B cell (primary cell): ENCODE data around the gene CLINT1. TPM values are rescaled to one million over a fixed set of nuclear protein-coding genes. Genes with fewer than 3 reads are reported as not detected.

Experiments used
- ATAC-seq: fragments of 200-7000 bp; cut with Tn5 transposase; one replicate; pipeline ENCODE4 v1.10.0; 2021; ENCODE audit warnings: low read depth, mild to moderate bottlenecking, moderate number of reproducible peaks, moderate library complexity
- CTCF ChIA-PET: fragments of 350-600 bp; sonication (Branson Sonifier 250); formaldehyde crosslinking; loops from one replicate; lab custom pipeline; 2021; ENCODE audit warnings: antibody characterized with exemption, inconsistent platforms; lab: Charles Lee
- POLR2A ChIA-PET: fragments of 350-600 bp; sonication (Branson Sonifier 250); formaldehyde crosslinking; loops from one replicate; lab custom pipeline; 2021; ENCODE audit warnings: antibody characterized with exemption; lab: Charles Lee
- DNase-seq: peaks from one replicate; pipeline ENCODE4 v3.0.0; 2013
- H2AFZ ChIP-seq: 2 replicates; pipeline ENCODE4 v1.6.1; 2012; ENCODE audit warnings: mild to moderate bottlenecking, low read depth, low read length; ENCODE audit not compliant: insufficient read depth, poor library complexity, severe bottlenecking
- H3K27ac ChIP-seq, 2 donors: 1 replicate in 1 of 2; 2 replicates in 1 of 2; pipeline ENCODE4 v1.5.1; 2012 to 2013; ENCODE audit warnings: low read length in 2 of 2, mild to moderate bottlenecking in 2 of 2, moderate library complexity in 1 of 2
- H3K27me3 ChIP-seq, 4 experiments: fragments of 200-600 bp in 1 of 4; sonication (generic) in 1 of 4; replicated peaks in 1 of 4; 1 replicate in 2 of 4; 2 replicates in 2 of 4; pipeline versions ENCODE4 v1.6.1 to v1.7.0; 2013 to 2016; ENCODE audit warnings: low read length in 3 of 4, mild to moderate bottlenecking in 2 of 4, mixed read lengths in 1 of 4, moderate library complexity in 1 of 4; ENCODE audit not compliant: insufficient read depth in 4 of 4, control insufficient read depth in 3 of 4; ENCODE audit errors: control extremely low read depth in 1 of 4
- H3K36me3 ChIP-seq, 2 experiments: replicated peaks in 1 of 2; 1 replicate in 1 of 2; 2 replicates in 1 of 2; pipeline versions ENCODE4 v1.6.1 to v1.7.1; 2013; ENCODE audit warnings: low read length in 1 of 2; ENCODE audit not compliant: insufficient read depth in 2 of 2, control insufficient read depth in 1 of 2; ENCODE audit errors: control extremely low read depth in 1 of 2, extremely low read depth in 1 of 2
- H3K4me1 ChIP-seq, 2 donors: fragments of 200-600 bp in 1 of 2; sonication (generic) in 1 of 2; 1 replicate in 1 of 2; 2 replicates in 1 of 2; pipeline versions ENCODE4 v1.5.1 to v1.6.1; 2013 to 2017; ENCODE audit warnings: low read length in 2 of 2; ENCODE audit not compliant: control insufficient read depth in 2 of 2, insufficient read depth in 2 of 2
- H3K4me2 ChIP-seq: replicated peaks from 2 replicates; pipeline ENCODE3; 2012; ENCODE audit warnings: mild to moderate bottlenecking, low read depth, low read length; ENCODE audit not compliant: poor library complexity, severe bottlenecking
- H3K4me3 ChIP-seq, 5 experiments: fragments of 200-600 bp in 1 of 5; sonication (generic) in 1 of 5; 1 replicate in 3 of 5; 2 replicates in 2 of 5; pipeline versions ENCODE4 v1.5.1 to v1.7.0; 2011 to 2016; ENCODE audit warnings: low read length in 4 of 5, mild to moderate bottlenecking in 4 of 5, low read depth in 2 of 5, control low read depth in 1 of 5, moderate library complexity in 1 of 5; ENCODE audit not compliant: insufficient read depth in 1 of 5; ENCODE audit errors: control extremely low read depth in 1 of 5, extremely low read depth in 1 of 5
- H3K79me2 ChIP-seq: fragments of 200-600 bp; sonication (generic); one replicate; pipeline ENCODE4 v1.6.0; 2016; ENCODE audit warnings: low read length; ENCODE audit not compliant: control insufficient read depth, insufficient read depth
- H3K9ac ChIP-seq: fragments of 200-600 bp; sonication (generic); 2 replicates; pipeline ENCODE4 v1.6.1; 2017; ENCODE audit warnings: mild to moderate bottlenecking, low read length, moderate library complexity
- H3K9me3 ChIP-seq, 3 donors: one replicate each; pipeline versions ENCODE4 v1.6.1 to v1.7.1; 2013; ENCODE audit warnings: low read length in 2 of 3; ENCODE audit not compliant: control insufficient read depth in 2 of 3, insufficient read depth in 1 of 3; ENCODE audit errors: control extremely low read depth in 1 of 3
- H4K20me1 ChIP-seq: 2 replicates; pipeline ENCODE4 v1.6.0; 2012; ENCODE audit warnings: mild to moderate bottlenecking, low read length; ENCODE audit not compliant: insufficient read depth, control insufficient read depth, poor library complexity, severe bottlenecking
- H3K27ac Mint-ChIP-seq: one replicate; pipeline ENCODE4 v1.8.0; 2021; ENCODE audit warnings: mixed read lengths
- H3K27me3 Mint-ChIP-seq: one replicate; pipeline ENCODE4 v1.8.0; 2021; ENCODE audit warnings: mixed read lengths
- H3K4me1 Mint-ChIP-seq: one replicate; pipeline ENCODE4 v1.8.0; 2021; ENCODE audit warnings: mixed read lengths
- H3K4me3 Mint-ChIP-seq: one replicate; pipeline ENCODE4 v1.8.0; 2021; ENCODE audit warnings: mixed read lengths
- H3K9me3 Mint-ChIP-seq: one replicate; pipeline ENCODE4 v1.8.0; 2022; ENCODE audit warnings: mixed read lengths; ENCODE audit not compliant: insufficient read depth
- CTCF ChIP-seq: fragments of 200-600 bp; IDR thresholded peaks from one replicate; pipeline ENCODE4 v1.8.0; 2022; ENCODE audit warnings: antibody characterized with exemption, mild to moderate bottlenecking
- EZH2 ChIP-seq: IDR thresholded peaks from 2 replicates; pipeline ENCODE4 v1.6.1; 2012; ENCODE audit warnings: borderline replicate concordance, low read depth, mild to moderate bottlenecking, moderate library complexity, low read length; ENCODE audit not compliant: insufficient read depth, poor library complexity, severe bottlenecking
- WGBS: methylation state at CpG from one replicate; pipeline ENCODE4 v1.1.5; 2013; ENCODE audit warnings: missing lambda C conversion rate; ENCODE audit not compliant: insufficient coverage; 5-methylcytosine and 5-hydroxymethylcytosine counted together
- intact Hi-C: fragments of 100-400 bp; cut with micrococcal nuclease; formaldehyde crosslinking; loops from one replicate; pipeline ENCODE4 v1.10.0; 2022
- polyA plus RNA-seq: library from polyadenylated mRNA; depleted of rRNA; stranded (reverse); fragments of >200 nt; gene quantifications from 2 replicates; pipeline ENCODE4 v1.2.3, GENCODE V29; 2012
- total RNA-seq, 2 donors: library from RNA; stranded (reverse); fragments of 120-200 nt in 1 of 2; gene quantifications; 1 replicate in 1 of 2; 2 replicates in 1 of 2; pipeline versions ENCODE4 v1.2.3 to v1.2.4, GENCODE V29; 2013 to 2022

The CLINT1 gene
- total and polyA plus RNA-seq, 2 donors (not counting 1 experiment from before 2014, with no cell fraction given): 69.7 to 89.1 TPM

DNA sequence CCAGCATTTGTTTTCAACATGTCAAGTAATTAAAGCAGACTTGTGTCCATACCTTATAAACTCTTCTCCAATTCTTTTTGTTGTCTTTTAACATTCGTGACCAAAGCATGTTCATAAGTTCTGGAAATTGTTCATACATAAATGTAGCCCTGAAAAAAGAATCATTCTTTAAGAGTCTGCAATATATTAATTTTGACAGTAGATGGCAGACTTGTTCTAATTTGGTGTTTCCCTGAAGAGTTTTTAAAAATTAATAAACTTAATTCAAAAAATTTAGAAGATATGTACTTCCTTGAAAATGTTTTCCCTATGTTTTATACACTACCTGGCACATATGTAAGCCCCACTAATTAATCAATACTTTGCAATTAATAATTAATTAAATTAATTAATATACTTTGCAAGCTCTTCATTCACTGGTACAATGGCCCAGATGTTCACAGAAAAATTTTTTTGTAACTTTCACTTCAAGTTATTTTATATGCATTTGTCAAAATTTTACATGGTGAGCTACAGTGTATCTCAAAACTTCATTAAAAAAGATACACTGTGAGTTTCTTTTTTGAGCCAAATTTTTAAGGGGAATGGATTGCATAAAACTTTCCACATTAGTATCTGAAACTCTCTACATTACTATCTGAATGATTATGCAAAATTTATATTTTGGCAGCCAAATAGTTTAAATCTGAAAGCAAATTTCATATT is 42.1 kb downstream of the CLINT1 start:
- Mint-ChIP-seq H3K9me3 (no peaks in the 10 kb centered on the region), H3K27me3 (no peaks in the 10 kb centered on the region), H3K27ac (no peak overlapping the region), H3K4me3 (no peak overlapping the region), H3K4me1 (peaks cover 12% of the 10 kb centered on the region)
- Histone ChIP-seq H3K9ac (no peak overlapping the region), H2AFZ (no peak overlapping the region), H3K79me2 (peaks cover 34% of the 10 kb centered on the region), H4K20me1 (peaks cover 43% of the 10 kb centered on the region), H3K36me3 (peaks cover 15 to 36% of the 10 kb centered on the region in 2 experiments), H3K4me2 (no peak overlapping the region), H3K4me1 (no peaks in the 10 kb centered on the region), H3K4me3 (no peak overlapping the region), H3K27me3 (no peaks in the 10 kb centered on the region), H3K9me3 (no peaks in the 10 kb centered on the region), H3K27ac (no peak overlapping the region)
- POLR2A ChIA-PET: no interaction called here
- CTCF ChIA-PET: interaction anchor here (0.7 to 4.9 kb wide), 24 partner anchors 12 to 1320 kb away, joined by 3 to 171 read pairs (median 4); no protein-coding TSS in a partner anchor
- ATAC-seq: peak; percentile 24
- no CpG with 5 or more reads among the region's 1 CpG for WGBS
- TF ChIP-seq CTCF (peak; percentile 92), EZH2 (no peak)
- intact Hi-C loops: loop anchor here (1.0 kb wide), 3 partner anchors 131 to 1316 kb away; no protein-coding TSS in a partner anchor
- peak; percentile 43 for DNase-seq

GRCh38 chr5:157812086-157812485 is 46.9 kb downstream of the CLINT1 start:
- Histone ChIP-seq H3K4me1 (no peaks in the 10 kb centered on the region), H3K4me3 (no peak overlapping the region), H3K79me2 (peaks cover 12% of the 10 kb centered on the region), H2AFZ (no peak overlapping the region), H3K9me3 (no peaks in the 10 kb centered on the region), H3K27me3 (no peaks in the 10 kb centered on the region), H3K4me2 (no peak overlapping the region), H4K20me1 (peaks cover 18% of the 10 kb centered on the region), H3K9ac (no peak overlapping the region), H3K36me3 (peaks cover 31 to 81% of the 10 kb centered on the region in 2 experiments), H3K27ac (no peak overlapping the region)
- no peaks in the 10 kb centered on the region for H3K9me3 Mint-ChIP-seq
- H3K4me1 Mint-ChIP-seq: no peaks in the 10 kb centered on the region
- no peak overlapping the region for H3K4me3 Mint-ChIP-seq
- ATAC-seq: no peak
- no peak for DNase-seq
- no peak for TF ChIP-seq CTCF
- TF ChIP-seq EZH2: no peak
- intact Hi-C loops: no loop called here
- ChIA-PET POLR2A (no interaction called here), CTCF (interaction anchor here (1.1 to 4.4 kb wide), 4 partner anchors 137 to 263 kb away, joined by 5 to 55 read pairs (median 16); no protein-coding TSS in a partner anchor)
- H3K27me3 Mint-ChIP-seq: no peaks in the 10 kb centered on the region
- no peak overlapping the region for H3K27ac Mint-ChIP-seq
- no CpG with 5 or more reads among the region's 2 CpGs for WGBS
